ENCODE measurements around the gene NCOA3.
"Not testable (repeated sequence)": the region's sequence is repeated elsewhere in the genome, so short reads cannot be mapped to it uniquely, and the experiment has no call there.

Gene NCOA3

DNA sequence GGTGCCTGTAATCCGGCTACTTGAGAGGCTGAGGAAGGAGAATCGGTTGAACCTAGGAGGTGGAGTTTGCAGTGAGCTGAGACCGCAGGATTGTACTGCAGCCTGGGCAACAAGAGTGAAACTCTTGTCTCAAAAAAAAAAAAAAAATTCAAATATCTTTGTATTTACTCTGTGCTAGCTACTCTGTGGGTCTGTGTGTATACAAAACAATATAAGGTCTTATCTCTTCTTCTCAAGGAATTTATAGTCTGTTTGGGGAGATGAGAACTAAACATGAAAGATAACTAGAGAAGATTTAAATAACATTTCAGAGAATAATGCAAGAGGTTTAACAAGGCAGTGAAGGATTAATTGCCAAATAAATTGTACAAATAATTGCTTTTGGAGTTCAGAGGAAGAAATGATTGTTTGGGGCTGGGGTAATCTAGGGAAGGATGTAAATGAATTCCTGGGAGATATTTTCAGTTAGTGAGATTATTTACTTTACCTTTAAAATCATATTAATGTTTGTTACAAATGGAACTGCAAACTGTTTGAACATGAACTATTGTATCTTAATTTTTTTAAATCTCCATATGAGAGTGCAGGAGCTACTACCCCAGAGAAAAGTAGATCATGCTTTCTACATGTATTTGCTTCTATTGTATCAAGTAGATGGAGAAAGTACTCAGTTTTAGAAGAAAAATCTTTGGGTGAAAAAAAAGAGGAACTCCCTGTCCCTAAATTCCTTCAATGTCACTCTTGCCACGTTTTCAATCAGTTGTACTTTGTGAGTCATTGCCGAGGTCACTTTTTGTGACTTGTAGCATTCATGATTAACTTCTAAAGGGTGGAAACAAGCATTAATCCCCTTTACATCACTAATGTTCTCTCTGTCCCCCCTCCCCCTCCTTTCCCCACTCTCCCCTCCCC, 39.0 kb downstream of the NCOA3 start:
- no peak for DNase-seq (ENCODE audit: low spot score)

DNA sequence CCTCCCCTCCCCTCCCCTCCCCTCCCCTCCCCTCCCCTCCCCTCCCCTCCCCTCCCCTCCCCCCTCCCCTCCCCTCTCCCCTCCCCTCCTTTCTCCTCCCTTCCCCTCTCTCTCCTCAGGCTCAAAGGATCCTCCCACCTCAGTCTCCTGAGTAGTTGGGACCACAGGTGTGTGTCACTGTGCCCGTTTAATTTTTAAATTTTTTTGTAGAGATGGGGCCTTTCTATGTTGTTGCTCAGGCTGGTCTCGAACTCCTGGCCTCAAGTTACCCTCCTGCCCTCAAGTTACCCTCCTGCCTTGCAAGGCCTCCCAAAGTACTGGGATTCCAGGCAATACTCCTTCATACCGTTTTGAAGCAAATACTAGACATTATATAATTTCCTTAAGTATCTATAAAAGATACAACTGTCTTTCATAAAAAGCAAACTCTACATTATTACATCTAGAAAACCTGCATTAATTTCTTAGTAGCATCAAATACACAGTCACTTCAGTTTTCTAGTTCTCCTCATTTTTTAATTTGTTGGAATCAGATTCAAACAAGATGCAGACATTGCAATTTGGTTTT, 39.8 kb downstream of the NCOA3 start:
- DNase-seq (ENCODE audit: low spot score): no peak

- DNase-seq (ENCODE audit: low spot score): no peak
Observed at GRCh38 chr20:47543006-47543431, 41.3 kb downstream of the NCOA3 start.

- no peak for DNase-seq (ENCODE audit: low spot score)
Observed at GRCh38 chr20:47544240-47544639, 42.6 kb downstream of the NCOA3 start.

DNA sequence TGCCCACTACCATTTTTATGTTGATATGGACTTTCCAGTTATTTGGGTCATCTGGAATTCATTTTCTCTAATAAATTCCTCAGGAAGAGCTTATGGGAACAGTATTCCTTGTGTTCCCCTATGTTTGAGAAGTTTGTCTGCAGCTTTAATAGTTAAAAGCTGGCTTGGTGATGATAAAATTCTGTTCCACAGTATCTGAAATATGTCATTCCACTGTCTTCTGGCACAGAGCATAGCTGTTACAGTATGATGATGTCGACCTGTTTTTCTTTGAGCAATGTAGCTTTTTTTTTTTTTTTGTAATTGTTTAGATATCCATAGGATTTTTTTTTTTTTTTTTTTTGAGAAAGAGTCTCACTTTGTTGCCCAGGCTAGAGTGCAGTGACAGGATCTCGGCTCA, 43.2 kb downstream of the NCOA3 start:
- DNase-seq (ENCODE audit: low spot score): no peak

- DNase-seq (ENCODE audit: low spot score): no peak
Observed at GRCh38 chr20:47545499-47545898, 43.8 kb downstream of the NCOA3 start.

GRCh38 chr20:47546184-47547033, 44.7 kb downstream of the NCOA3 start:
- DNase-seq (ENCODE audit: low spot score): no peak

GRCh38 chr20:47547034-47547387, 45.3 kb downstream of the NCOA3 start:
- DNase-seq (ENCODE audit: low spot score): no peak

DNA sequence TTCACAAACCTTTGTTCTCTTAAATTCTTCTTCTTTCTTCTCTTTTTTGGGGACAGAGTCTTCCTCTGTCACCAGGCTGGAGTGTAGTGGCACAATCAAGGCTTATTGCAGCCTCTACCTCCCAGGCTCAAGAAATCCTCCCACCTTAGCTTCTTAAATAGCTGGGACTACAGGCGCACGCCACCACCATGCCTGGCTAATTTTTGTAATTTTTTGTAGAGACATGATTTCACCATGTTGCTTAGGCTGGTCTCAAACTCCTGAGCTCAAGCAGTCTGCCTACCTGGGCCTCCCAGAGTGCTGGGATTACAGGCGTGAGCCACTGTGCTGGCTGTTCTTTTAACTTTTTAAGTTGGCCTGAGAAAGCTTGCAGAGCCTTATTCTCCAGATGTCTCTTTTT, 48.0 kb downstream of the NCOA3 start:
- DNase-seq (ENCODE audit: low spot score): no peak

DNA sequence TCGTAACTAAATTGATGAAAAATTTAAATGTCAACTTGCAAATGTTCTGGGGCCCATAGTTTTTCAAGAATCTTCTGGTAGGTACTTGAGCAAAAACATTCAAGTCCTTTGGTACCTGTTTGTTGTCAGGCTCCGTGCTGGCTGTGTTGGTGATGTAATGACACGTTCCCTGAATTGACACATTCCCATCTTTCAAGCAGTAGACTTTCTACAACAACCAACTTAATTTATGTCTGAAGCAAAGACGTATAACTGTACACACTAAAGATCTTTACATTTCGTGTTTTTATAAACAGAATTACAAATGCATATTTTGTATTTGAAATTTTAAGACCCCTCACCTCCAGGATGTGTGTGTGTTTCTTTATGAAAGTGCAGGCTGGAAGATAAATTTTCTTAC, 49.5 kb downstream of the NCOA3 start:
- DNase-seq (ENCODE audit: low spot score): no peak

DNA sequence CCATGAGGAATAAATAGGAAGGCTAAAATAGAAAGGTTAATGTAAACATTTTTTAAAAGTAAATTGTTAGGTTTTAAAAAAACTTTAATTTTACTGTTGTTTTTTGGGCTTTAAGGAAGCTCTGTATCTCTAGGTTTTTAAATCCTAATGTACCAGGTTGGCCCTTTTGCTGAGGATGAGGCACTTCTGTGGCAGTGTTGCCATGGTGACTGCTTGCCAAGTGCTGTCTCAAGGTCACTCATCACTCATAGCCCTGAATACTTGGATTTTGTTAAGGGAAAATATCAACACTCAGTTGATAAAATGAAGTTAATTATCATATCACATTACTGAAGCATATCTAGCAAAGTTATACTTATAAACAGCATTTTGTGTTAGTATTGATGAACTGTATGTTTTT, 50.2 kb downstream of the NCOA3 start:
- no peak for DNase-seq (ENCODE audit: low spot score)

DNA sequence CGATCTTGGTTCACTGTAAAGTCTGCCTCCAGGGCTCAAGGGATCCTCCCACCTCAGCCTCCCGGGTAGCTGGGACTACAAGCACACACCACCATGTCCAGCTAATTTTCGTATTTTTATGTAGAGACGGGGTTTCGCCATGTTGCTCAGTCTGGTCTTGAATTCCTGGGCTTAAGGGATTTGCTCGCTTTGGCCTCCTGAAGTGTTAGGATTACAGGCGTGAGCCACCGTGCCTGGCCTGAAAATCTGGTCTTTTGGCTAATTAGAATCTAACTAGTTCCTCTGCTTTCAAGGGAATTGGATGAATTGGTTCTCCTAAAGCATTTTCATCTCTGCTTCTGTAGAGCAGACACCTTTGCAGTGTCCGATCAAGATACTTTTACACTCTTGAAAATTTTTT, 51.3 kb downstream of the NCOA3 start:
- DNase-seq (ENCODE audit: low spot score): no peak

DNA sequence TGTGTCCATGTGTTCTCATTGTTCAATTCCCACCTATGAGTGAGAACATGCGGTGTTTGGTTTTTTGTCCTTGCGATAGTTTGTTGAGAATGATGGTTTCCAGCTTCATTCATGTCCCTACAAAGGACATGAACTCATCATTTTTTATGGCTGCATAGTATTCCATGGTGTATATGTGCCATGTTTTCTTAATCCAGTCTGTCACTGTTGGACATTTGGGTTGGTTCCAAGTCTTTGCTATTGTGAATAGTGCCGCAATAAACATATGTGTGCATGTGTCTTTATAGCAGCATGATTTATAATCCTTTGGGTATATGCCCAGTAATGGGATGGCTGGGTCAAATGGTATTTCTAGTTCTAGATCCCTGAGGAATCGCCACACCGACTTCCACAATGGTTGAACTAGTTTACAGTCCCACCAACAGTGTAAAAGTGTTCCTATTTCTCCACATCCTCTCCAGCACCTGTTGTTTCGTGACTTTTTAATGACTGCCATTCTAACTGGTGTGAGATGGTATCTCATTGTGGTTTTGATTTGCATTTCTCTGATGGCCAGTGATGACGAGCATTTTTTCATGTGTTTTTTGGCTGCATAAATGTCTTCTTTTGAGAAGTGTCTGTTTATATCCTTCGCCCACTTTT, 52.0 kb downstream of the NCOA3 start:
- not testable (repeated sequence) for DNase-seq (ENCODE audit: low spot score)

DNA sequence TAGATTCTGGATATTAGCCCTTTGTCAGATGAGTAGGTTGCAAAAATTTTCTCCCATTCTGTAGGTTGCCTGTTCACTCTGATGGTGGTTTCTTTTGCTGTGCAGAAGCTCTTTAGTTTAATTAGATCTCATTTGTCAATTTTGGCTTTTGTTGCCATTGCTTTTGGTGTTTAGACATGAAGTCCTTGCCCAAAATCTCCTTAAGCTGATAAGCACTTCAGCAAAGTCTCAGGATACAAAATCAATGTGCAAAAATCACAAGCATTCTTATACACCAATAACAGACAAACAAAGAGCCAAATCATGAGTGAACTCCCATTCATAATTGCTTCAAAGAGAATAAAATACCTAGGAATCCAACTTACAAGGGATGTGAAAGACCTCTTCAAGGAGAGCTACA, 52.6 kb downstream of the NCOA3 start:
- not testable (repeated sequence) for DNase-seq (ENCODE audit: low spot score)

- DNase-seq (ENCODE audit: low spot score): no peak
Observed at GRCh38 chr20:47557218-47557617, 55.5 kb downstream of the NCOA3 start.

GRCh38 chr20:47557791-47558190, 56.1 kb downstream of the NCOA3 start:
- no peak for DNase-seq (ENCODE audit: low spot score)

DNA sequence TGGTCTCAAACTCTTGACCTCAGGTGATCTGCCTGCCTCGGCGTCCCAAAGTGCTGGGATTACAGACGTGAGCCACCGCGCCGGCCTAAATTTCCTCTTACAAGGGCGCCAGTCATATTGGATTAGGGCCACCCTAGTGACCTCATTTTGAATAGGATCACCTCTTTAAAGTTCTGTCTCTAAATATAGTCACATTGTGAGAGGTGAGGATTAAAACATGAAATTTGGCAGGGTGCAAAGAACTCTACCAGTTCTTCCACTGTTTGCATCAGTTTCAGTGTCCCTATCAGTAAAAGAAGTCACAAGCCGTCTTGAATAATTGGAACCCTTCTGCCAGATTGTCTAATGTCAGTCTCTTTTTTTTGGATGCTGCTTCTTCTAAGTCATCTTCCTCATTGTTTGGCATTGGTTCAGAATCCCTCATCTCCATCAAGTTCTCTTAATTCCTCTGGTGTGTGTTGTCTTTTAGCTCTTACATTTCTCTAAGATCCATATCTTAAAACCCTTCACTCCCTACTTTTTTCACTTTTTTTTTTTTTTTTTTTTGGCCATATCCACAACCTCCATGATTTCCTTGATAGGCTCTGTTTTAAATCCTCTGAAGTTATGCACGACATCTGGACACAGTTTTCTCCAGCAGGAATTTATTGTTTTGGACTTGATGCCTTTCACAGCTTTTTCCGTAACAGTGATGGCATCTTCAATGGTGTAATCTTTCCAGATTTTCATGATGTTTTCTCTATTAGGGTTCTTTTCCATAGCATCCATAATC, 56.8 kb downstream of the NCOA3 start:
- no peak for DNase-seq (ENCODE audit: low spot score)

GRCh38 chr20:47559141-47559540, 57.5 kb downstream of the NCOA3 start:
- no peak for DNase-seq (ENCODE audit: low spot score)

DNA sequence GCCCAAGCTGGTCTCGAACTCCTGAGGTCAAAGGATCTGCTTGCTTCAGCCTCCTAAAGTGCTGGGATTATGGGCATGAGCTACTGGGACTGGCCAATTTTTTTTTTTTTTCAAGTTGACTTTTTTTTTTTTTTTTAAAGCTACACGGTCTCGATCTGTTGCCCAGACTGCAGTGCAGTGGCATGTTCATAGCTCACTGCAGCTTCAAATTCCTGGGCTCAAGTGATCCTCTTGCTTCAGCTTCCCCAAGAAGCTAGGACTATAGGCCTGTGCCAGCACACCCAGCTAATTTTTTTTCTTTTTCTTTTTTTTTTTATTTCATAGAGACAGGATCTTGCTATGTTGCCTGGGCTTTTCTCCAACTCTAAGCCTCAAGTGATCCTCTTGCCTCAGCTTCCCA, 59.5 kb downstream of the NCOA3 start:
- DNase-seq (ENCODE audit: low spot score): no peak

DNA sequence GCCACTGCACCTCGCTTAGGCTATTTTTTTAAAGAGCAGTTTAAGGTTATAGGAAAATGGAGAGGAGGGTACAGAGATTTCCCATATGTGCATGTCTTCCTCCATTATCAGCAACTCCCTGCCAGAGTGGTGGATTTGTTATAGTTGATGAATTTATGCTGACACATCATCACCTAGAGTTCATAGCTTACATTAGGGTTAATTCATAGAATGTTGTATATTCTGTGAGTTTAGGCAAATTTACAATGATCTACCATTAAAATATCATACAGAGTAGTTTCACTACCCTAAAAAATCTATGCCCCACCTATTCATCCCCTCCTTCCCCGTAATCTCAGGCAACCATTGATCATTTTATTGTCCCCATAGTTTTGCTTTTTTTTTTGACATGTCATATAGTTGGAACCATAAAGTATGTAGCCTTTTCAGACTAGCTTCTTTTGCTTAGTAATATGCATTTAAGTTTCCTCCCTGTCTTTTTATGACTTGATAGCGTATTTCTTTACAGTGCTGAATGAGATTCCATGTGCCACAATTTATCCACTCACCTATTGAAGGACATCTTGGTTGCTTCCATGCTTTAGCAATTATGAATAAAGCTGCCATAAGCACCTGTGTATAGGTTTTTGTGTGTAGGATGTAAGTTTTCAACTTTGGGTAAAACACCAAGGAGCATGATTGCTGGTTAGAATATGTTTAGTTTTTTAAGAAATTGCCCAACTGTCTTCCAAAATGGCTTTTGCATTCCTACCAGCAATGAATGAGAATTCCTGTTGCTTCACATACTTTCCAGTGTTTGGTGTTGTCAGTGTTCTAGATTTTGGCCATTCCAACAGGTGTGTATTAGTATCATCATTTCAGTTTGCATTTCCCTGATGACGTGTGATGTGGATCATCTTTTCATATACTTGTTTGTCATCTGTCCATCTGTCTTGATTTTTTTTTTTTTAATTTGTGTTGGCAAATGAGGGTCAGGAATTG, 60.2 kb downstream of the NCOA3 start:
- no peak for DNase-seq (ENCODE audit: low spot score)

Data from ecto neural progenitor cell (in vitro differentiated cells).